Vagina (tissue), 2 donors: Measurements from ENCODE around the gene SHE. TPM values are rescaled to one million over a fixed set of nuclear protein-coding genes. Genes with fewer than 3 reads are reported as not detected.

Source experiments
- DNase-seq, 2 donors: peaks; one replicate each; pipeline ENCODE4 v3.0.0-alpha.2; 2017; ENCODE audit errors: extremely low spot score in 2 of 2
- H3K27ac ChIP-seq: fragments of 200-600 bp; sonication (generic); one replicate; pipeline ENCODE4 v1.5.1; 2019
- H3K27me3 ChIP-seq: fragments of 200-600 bp; sonication (generic); one replicate; pipeline ENCODE4 v1.5.1; 2019
- H3K36me3 ChIP-seq, 2 donors: fragments of 200-600 bp; sonication (generic); one replicate each; pipeline ENCODE4 v1.5.1; 2017 to 2019
- H3K4me1 ChIP-seq: fragments of 200-600 bp; sonication (generic); one replicate; pipeline ENCODE4 v1.5.1; 2019
- H3K4me3 ChIP-seq, 2 donors: fragments of 200-600 bp; sonication (generic); 1 replicate in 1 of 2; 2 replicates in 1 of 2; pipeline ENCODE4 v1.5.1; 2016 to 2019
- H3K9me3 ChIP-seq: fragments of 200-600 bp; sonication (generic); one replicate; pipeline ENCODE4 v1.5.1; 2019
- CTCF ChIP-seq, 3 experiments: fragments of 450-650 bp in 2 of 3; fragments of 200-600 bp in 1 of 3; sonication (generic) in 1 of 3; IDR thresholded peaks; one replicate each; pipeline ENCODE4 v1.5.1; 2017 to 2019; ENCODE audit warnings: antibody characterized with exemption in 3 of 3, mild to moderate bottlenecking in 2 of 3, moderate library complexity in 2 of 3
- POLR2A ChIP-seq, 2 donors: fragments of 450-650 bp; IDR thresholded peaks; one replicate each; pipeline ENCODE4 v1.6.1; 2017; ENCODE audit warnings: antibody characterized with exemption in 2 of 2, mild to moderate bottlenecking in 2 of 2, moderate library complexity in 2 of 2
- POLR2AphosphoS5 ChIP-seq, 2 donors: sonication (generic); formaldehyde crosslinking; IDR thresholded peaks; one replicate each; pipeline ENCODE4 v1.9.0; 2017; ENCODE audit warnings: antibody characterized with exemption in 2 of 2, mild to moderate bottlenecking in 2 of 2, low read depth in 1 of 2; ENCODE audit not compliant: insufficient read depth in 1 of 2
- intact Hi-C: fragments of 100-400 bp; cut with DNase I; formaldehyde crosslinking; loops from one replicate; pipeline ENCODE4 v1.15.1; 2023
- total RNA-seq: library from RNA; depleted of rRNA; stranded (reverse); fragments of >200 nt; gene quantifications from one replicate; pipeline ENCODE4 v1.2.3, GENCODE V29; 2016

Gene SHE
- total RNA-seq, 1 donor from 2014 or later = 23.8 TPM

- H3K36me3 ChIP-seq = no peaks in the 10 kb centered on the region
- no peaks in the 10 kb centered on the region for H3K9me3 ChIP-seq
- no peak for DNase-seq
- H3K27ac ChIP-seq = no peak overlapping the region
- H3K4me1 ChIP-seq = no peaks in the 10 kb centered on the region
- H3K27me3 ChIP-seq = no peaks in the 10 kb centered on the region
- TF ChIP-seq POLR2AphosphoS5 (IDR thresholded peaks at IDR 0.05; ENCODE audit: insufficient read depth in 1 of 2, low read depth in 1 of 2) = no peak
- TF ChIP-seq CTCF (IDR thresholded peaks at IDR 0.05) = no peak
- TF ChIP-seq POLR2A (IDR thresholded peaks at IDR 0.05) = no peak
- H3K4me3 ChIP-seq = no peak overlapping the region
- intact Hi-C loops = loop anchor here (2.0 to 5.0 kb wide), 2 partner anchors 73 to 398 kb away; no protein-coding TSS in a partner anchor
Observed at GRCh38 chr1:154483941-154484803, 18.0 kb downstream of the SHE start.

GRCh38 chr1:154481053-154481452, 21.2 kb downstream of the SHE start:
- Histone ChIP-seq H3K27ac (no peak overlapping the region), H3K4me1 (no peaks in the 10 kb centered on the region), H3K4me3 (no peak overlapping the region), H3K27me3 (no peaks in the 10 kb centered on the region), H3K9me3 (no peaks in the 10 kb centered on the region), H3K36me3 (no peaks in the 10 kb centered on the region)
- no peak for DNase-seq
- intact Hi-C loops = loop anchor here (5.0 kb wide), 1 partner anchor 401 kb away; no protein-coding TSS in a partner anchor
- TF ChIP-seq POLR2A (IDR thresholded peaks at IDR 0.05) = no peak
- TF ChIP-seq POLR2AphosphoS5 (IDR thresholded peaks at IDR 0.05; ENCODE audit: insufficient read depth in 1 of 2, low read depth in 1 of 2) = no peak

GRCh38 chr1:154479764-154480421, 22.3 kb downstream of the SHE start:
- intact Hi-C loops = loop anchor here (5.0 kb wide), 1 partner anchor 402 kb away; no protein-coding TSS in a partner anchor
- H3K4me1 ChIP-seq = no peaks in the 10 kb centered on the region
- no peak for DNase-seq
- no peak for TF ChIP-seq POLR2A (IDR thresholded peaks at IDR 0.05)
- peak; percentile 65 to 95 (median 86) for TF ChIP-seq CTCF (IDR thresholded peaks at IDR 0.05)
- TF ChIP-seq POLR2AphosphoS5 (IDR thresholded peaks at IDR 0.05; ENCODE audit: insufficient read depth in 1 of 2, low read depth in 1 of 2) = peak in 1 of 2 donors; percentile 64
- H3K27me3 ChIP-seq = no peaks in the 10 kb centered on the region
- H3K27ac ChIP-seq = no peak overlapping the region
- no peak overlapping the region for H3K4me3 ChIP-seq
- H3K36me3 ChIP-seq = no peaks in the 10 kb centered on the region
- no peaks in the 10 kb centered on the region for H3K9me3 ChIP-seq

- no peak for TF ChIP-seq POLR2A (IDR thresholded peaks at IDR 0.05)
- TF ChIP-seq POLR2AphosphoS5 (IDR thresholded peaks at IDR 0.05; ENCODE audit: insufficient read depth in 1 of 2, low read depth in 1 of 2) = no peak
- TF ChIP-seq CTCF (IDR thresholded peaks at IDR 0.05) = no peak
- Histone ChIP-seq H3K4me3 (no peak overlapping the region), H3K27me3 (no peaks in the 10 kb centered on the region), H3K4me1 (no peaks in the 10 kb centered on the region), H3K9me3 (no peaks in the 10 kb centered on the region), H3K27ac (no peak overlapping the region), H3K36me3 (no peaks in the 10 kb centered on the region)
- intact Hi-C loops = no loop called here
- DNase-seq = no peak
Observed at GRCh38 chr1:154478639-154479038, 23.6 kb downstream of the SHE start.

GRCh38 chr1:154478013-154478412, 24.2 kb downstream of the SHE start:
- no peak for DNase-seq
- TF ChIP-seq POLR2AphosphoS5 (IDR thresholded peaks at IDR 0.05; ENCODE audit: insufficient read depth in 1 of 2, low read depth in 1 of 2) (no peak), CTCF (IDR thresholded peaks at IDR 0.05) (no peak), POLR2A (IDR thresholded peaks at IDR 0.05) (no peak)
- no peaks in the 10 kb centered on the region for H3K27me3 ChIP-seq
- H3K36me3 ChIP-seq = no peaks in the 10 kb centered on the region
- H3K9me3 ChIP-seq = no peaks in the 10 kb centered on the region
- H3K4me1 ChIP-seq = no peaks in the 10 kb centered on the region
- intact Hi-C loops = no loop called here
- no peak overlapping the region for H3K4me3 ChIP-seq
- no peak overlapping the region for H3K27ac ChIP-seq
